ENCODE measurements around the gene SMAD9. TPM values are rescaled to one million over a fixed set of nuclear protein-coding genes. Genes with fewer than 3 reads are reported as not detected.

The SMAD9 gene
- total and polyA plus RNA-seq, 2 of the 13 experiments (the other 11 are each of a cell fraction or from before 2014, with no cell fraction given) = 4.2 to 7.7 TPM

DNA sequence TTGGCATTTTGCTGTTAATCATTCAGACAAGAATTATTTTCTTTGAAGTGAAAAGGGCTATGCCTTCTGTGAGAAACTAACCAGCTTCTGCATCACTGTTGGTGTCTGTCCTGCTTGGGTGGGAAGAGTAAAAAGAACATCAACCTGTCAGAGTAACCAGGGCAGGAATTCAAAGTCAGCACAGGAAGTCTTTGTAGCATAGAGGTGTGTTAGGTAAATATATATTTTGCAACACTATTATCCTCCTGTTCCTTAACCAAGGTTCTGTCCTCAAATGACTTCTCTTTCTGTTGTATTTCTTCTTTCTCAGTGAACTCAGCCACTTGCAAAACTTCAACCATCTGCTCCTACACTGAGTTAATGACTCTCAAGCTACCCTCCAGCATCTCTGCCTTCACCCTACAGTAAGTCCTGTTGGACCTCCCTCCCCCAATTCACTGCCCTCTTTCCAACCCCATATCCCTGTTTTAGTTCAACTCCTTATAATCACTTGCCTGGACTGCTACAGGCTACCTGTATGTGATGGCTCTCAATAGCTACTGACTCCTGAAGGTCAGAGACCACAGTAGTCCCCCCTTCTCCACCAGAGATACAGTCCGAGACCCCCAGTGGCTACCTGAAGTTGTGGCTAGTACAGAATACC lies 49.9 kb downstream of the SMAD9 start (continued):
- TF ChIP-seq, protein P1, sequence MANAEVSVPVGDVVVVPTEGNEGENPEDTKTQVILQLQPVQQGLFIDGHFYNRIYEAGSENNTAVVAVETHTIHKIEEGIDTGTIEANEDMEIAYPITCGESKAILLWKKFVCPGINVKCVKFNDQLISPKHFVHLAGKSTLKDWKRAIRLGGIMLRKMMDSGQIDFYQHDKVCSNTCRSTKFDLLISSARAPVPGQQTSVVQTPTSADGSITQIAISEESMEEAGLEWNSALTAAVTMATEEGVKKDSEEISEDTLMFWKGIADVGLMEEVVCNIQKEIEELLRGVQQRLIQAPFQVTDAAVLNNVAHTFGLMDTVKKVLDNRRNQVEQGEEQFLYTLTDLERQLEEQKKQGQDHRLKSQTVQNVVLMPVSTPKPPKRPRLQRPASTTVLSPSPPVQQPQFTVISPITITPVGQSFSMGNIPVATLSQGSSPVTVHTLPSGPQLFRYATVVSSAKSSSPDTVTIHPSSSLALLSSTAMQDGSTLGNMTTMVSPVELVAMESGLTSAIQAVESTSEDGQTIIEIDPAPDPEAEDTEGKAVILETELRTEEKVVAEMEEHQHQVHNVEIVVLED (CRISPR knock-in tag; IDR thresholded peaks at IDR 0.05; ENCODE audit: borderline replicate concordance) = no peak
- no peak for TF ChIP-seq ZNF317 (CRISPR knock-in tag; IDR thresholded peaks at IDR 0.05)
- no peak for TF ChIP-seq MTF1 (CRISPR knock-in tag; IDR thresholded peaks at IDR 0.05)
- no peak for TF ChIP-seq ZNF292 (CRISPR knock-in tag; IDR thresholded peaks at IDR 0.05; ENCODE audit: borderline replicate concordance, low read depth)
- 0 out of 2 replicates have a peak, but pooled peaks have one; percentile 13 for TF ChIP-seq SIX1 (CRISPR knock-in tag; IDR thresholded peaks at IDR 0.05; ENCODE audit: borderline replicate concordance)
- no peak; the same call in 1 of the 2 replicates for TF ChIP-seq KAT8 (CRISPR knock-in tag; IDR thresholded peaks at IDR 0.05)
- TF ChIP-seq SMARCC2 (IDR thresholded peaks at IDR 0.05) = no peak
- TF ChIP-seq, protein P2, sequence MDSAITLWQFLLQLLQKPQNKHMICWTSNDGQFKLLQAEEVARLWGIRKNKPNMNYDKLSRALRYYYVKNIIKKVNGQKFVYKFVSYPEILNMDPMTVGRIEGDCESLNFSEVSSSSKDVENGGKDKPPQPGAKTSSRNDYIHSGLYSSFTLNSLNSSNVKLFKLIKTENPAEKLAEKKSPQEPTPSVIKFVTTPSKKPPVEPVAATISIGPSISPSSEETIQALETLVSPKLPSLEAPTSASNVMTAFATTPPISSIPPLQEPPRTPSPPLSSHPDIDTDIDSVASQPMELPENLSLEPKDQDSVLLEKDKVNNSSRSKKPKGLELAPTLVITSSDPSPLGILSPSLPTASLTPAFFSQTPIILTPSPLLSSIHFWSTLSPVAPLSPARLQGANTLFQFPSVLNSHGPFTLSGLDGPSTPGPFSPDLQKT (CRISPR knock-in tag; IDR thresholded peaks at IDR 0.05; ENCODE audit: borderline replicate concordance) = no peak
- TF ChIP-seq MAZ (IDR thresholded peaks at IDR 0.05; ENCODE audit: borderline replicate concordance, low read depth, low read length) = no peak
- TF ChIP-seq MAZ (CRISPR knock-in tag; IDR thresholded peaks at IDR 0.05; ENCODE audit: low read depth) = no peak
- TF ChIP-seq, protein P3, sequence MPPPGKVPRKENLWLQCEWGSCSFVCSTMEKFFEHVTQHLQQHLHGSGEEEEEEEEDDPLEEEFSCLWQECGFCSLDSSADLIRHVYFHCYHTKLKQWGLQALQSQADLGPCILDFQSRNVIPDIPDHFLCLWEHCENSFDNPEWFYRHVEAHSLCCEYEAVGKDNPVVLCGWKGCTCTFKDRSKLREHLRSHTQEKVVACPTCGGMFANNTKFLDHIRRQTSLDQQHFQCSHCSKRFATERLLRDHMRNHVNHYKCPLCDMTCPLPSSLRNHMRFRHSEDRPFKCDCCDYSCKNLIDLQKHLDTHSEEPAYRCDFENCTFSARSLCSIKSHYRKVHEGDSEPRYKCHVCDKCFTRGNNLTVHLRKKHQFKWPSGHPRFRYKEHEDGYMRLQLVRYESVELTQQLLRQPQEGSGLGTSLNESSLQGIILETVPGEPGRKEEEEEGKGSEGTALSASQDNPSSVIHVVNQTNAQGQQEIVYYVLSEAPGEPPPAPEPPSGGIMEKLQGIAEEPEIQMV (CRISPR knock-in tag; IDR thresholded peaks at IDR 0.05; ENCODE audit: low read depth) = no peak
- TF ChIP-seq, protein P4, sequence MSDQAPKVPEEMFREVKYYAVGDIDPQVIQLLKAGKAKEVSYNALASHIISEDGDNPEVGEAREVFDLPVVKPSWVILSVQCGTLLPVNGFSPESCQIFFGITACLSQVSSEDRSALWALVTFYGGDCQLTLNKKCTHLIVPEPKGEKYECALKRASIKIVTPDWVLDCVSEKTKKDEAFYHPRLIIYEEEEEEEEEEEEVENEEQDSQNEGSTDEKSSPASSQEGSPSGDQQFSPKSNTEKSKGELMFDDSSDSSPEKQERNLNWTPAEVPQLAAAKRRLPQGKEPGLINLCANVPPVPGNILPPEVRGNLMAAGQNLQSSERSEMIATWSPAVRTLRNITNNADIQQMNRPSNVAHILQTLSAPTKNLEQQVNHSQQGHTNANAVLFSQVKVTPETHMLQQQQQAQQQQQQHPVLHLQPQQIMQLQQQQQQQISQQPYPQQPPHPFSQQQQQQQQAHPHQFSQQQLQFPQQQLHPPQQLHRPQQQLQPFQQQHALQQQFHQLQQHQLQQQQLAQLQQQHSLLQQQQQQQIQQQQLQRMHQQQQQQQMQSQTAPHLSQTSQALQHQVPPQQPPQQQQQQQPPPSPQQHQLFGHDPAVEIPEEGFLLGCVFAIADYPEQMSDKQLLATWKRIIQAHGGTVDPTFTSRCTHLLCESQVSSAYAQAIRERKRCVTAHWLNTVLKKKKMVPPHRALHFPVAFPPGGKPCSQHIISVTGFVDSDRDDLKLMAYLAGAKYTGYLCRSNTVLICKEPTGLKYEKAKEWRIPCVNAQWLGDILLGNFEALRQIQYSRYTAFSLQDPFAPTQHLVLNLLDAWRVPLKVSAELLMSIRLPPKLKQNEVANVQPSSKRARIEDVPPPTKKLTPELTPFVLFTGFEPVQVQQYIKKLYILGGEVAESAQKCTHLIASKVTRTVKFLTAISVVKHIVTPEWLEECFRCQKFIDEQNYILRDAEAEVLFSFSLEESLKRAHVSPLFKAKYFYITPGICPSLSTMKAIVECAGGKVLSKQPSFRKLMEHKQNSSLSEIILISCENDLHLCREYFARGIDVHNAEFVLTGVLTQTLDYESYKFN (CRISPR knock-in tag; conservative IDR thresholded peaks at IDR 0.05) = peak; percentile 72
- TF ChIP-seq, protein P5, sequence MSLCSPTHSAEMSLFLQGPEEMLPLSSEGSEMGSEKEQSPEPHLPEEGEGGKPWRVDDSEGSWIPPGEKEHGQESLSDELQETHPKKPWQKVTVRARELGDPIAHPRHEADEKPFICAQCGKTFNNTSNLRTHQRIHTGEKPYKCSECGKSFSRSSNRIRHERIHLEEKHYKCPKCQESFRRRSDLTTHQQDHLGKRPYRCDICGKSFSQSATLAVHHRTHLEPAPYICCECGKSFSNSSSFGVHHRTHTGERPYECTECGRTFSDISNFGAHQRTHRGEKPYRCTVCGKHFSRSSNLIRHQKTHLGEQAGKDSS (CRISPR knock-in tag; IDR thresholded peaks at IDR 0.05; ENCODE audit: borderline replicate concordance, low read depth) = no peak
- no peak for TF ChIP-seq NFE2L2 (IDR thresholded peaks at IDR 0.05; ENCODE audit: low read length)
- TF ChIP-seq JARID2 (CRISPR knock-in tag; IDR thresholded peaks at IDR 0.05; ENCODE audit: insufficient replicate concordance) = no peak
- TF ChIP-seq SP2 (CRISPR knock-in tag; IDR thresholded peaks at IDR 0.05) = no peak
- TF ChIP-seq KDM6A (CRISPR knock-in tag; IDR thresholded peaks at IDR 0.05; ENCODE audit: low read depth) = no peak
- no peak for TF ChIP-seq HES4 (CRISPR knock-in tag; IDR thresholded peaks at IDR 0.05; ENCODE audit: borderline replicate concordance)
- no peak for TF ChIP-seq KDM5B (CRISPR knock-in tag; IDR thresholded peaks at IDR 0.05; ENCODE audit: borderline replicate concordance)
- no peak for TF ChIP-seq RBAK (CRISPR knock-in tag; IDR thresholded peaks at IDR 0.05)
- no peak for TF ChIP-seq ZFP36L1 (CRISPR knock-in tag; IDR thresholded peaks at IDR 0.05)

Measured in HepG2 (cell line).